ENCODE results near the gene PSMA6. TPM values are rescaled to one million over a fixed set of nuclear protein-coding genes. Genes with fewer than 3 reads are reported as not detected.

PSMA6 gene
- total RNA-seq, 4 donors from 2014 or later: 73.6 to 136 (median 116) TPM

DNA sequence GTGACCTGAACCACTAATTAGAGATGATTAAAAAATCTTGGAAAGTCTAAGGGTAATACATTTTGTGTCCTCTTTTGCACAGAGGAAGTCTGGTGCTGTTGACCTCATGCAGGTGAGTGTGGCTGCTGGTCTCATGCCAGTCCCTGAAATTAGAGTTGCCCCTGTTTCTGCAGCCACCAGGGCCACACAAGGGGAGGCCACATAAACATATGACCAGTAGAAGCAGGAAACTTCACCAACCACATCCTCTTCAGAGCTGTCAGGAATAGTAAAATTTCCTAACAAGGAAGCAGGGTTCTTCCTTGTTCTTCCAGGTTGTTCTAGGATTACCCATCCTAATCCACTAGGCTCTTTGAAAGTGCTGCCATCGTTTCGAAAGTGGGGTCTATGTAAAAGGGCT, 28.3 kb downstream of the PSMA6 start:
- no peak for TF ChIP-seq POLR2A (IDR thresholded peaks at IDR 0.05)
- TF ChIP-seq, protein P1, sequence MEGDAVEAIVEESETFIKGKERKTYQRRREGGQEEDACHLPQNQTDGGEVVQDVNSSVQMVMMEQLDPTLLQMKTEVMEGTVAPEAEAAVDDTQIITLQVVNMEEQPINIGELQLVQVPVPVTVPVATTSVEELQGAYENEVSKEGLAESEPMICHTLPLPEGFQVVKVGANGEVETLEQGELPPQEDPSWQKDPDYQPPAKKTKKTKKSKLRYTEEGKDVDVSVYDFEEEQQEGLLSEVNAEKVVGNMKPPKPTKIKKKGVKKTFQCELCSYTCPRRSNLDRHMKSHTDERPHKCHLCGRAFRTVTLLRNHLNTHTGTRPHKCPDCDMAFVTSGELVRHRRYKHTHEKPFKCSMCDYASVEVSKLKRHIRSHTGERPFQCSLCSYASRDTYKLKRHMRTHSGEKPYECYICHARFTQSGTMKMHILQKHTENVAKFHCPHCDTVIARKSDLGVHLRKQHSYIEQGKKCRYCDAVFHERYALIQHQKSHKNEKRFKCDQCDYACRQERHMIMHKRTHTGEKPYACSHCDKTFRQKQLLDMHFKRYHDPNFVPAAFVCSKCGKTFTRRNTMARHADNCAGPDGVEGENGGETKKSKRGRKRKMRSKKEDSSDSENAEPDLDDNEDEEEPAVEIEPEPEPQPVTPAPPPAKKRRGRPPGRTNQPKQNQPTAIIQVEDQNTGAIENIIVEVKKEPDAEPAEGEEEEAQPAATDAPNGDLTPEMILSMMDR (IDR thresholded peaks at IDR 0.05): no peak
- Histone ChIP-seq H3K9me3 (no peaks in the 10 kb centered on the region), H3K36me3 (peaks cover 0 to 38% (median 0%) of the 10 kb centered on the region in 3 donors), H3K27ac (no peak overlapping the region), H3K4me3 (no peak overlapping the region), H3K4me1 (no peaks in the 10 kb centered on the region), H3K27me3 (no peaks in the 10 kb centered on the region)
- no peak for DNase-seq

DNA sequence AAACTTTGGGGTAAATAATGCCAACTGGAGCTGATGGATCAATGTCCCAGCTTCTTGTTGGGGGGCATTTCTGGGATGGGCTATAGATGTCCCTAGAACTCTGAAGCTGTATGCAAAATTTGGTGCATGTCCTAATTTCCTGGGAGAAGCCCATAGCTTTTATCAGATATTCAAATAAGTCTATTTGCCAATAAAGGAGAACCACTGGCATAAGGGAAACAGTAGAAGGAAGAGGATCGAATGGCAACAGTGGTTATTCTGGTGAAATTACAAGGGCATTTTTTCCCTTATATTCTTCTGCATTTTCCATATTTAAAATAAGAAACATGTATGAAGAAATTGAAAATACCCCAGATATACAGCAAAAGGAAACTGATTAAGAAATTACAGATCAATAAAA, 34.2 kb downstream of the PSMA6 start:
- Histone ChIP-seq H3K4me3 (no peak overlapping the region), H3K27ac (no peak overlapping the region), H3K4me1 (no peaks in the 10 kb centered on the region), H3K27me3 (no peaks in the 10 kb centered on the region), H3K36me3 (no peaks in the 10 kb centered on the region), H3K9me3 (no peaks in the 10 kb centered on the region)
- DNase-seq: no peak
- TF ChIP-seq, protein P1 (IDR thresholded peaks at IDR 0.05): no peak
- TF ChIP-seq POLR2A (IDR thresholded peaks at IDR 0.05): no peak

DNA sequence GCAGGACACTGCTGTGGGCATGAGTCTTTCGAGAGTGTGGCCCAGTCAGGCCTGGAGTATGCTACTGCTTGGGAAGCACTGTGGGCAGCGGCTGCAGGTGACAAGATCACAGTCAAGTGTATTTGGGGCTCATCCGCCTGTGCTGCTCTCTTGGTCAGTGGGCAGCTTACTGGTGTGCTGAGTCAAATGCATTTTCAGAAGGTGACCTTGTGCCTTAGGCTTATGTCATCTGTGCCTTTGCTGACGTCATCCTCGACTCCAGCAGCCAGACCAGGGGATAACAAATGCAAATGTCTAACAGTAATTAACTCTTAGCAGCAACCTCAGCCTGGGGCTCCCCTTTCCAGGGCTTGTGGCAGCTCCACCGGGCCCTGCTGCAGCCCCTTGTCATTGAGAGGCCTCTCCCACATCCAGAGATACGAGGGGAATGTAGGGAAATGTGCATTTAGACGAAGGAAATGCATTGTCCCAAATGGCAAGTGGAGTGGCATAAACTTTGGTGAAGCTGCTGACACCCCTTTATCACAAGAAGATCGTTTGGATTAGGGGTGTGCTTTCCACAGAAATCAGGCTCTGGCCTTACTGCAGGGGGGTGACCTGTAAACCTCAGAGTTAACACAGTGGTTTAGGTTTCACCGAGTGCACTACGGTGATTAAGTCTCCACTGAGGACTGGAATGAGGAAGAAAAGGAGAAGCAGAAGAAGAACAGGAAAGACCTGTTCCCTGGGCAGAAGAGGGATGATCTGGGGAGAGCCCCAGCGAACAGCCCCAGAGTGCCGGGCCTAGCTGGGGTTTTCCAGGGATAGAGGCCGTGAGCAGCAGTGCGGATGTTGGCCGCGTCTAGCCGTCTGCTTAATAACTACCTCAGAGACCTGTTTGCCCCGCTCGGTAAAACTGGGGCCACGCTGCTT, 39.7 kb downstream of the PSMA6 start:
- H3K27me3 ChIP-seq: no peaks in the 10 kb centered on the region
- H3K4me3 ChIP-seq: no peak overlapping the region
- H3K27ac ChIP-seq: peak overlapping the region in 3 of 4 donors; percentile 60 to 85 (median 74)
- DNase-seq: peak in 2 of 3 donors; percentile 70 to 72
- H3K36me3 ChIP-seq: no peaks in the 10 kb centered on the region
- TF ChIP-seq, protein P1 (IDR thresholded peaks at IDR 0.05): no peak
- peak in 1 of 2 donors; percentile 28 for TF ChIP-seq POLR2A (IDR thresholded peaks at IDR 0.05)
- peaks cover 0 to 43% (median 20%) of the 10 kb centered on the region in 4 donors for H3K4me1 ChIP-seq
- no peaks in the 10 kb centered on the region for H3K9me3 ChIP-seq

DNA sequence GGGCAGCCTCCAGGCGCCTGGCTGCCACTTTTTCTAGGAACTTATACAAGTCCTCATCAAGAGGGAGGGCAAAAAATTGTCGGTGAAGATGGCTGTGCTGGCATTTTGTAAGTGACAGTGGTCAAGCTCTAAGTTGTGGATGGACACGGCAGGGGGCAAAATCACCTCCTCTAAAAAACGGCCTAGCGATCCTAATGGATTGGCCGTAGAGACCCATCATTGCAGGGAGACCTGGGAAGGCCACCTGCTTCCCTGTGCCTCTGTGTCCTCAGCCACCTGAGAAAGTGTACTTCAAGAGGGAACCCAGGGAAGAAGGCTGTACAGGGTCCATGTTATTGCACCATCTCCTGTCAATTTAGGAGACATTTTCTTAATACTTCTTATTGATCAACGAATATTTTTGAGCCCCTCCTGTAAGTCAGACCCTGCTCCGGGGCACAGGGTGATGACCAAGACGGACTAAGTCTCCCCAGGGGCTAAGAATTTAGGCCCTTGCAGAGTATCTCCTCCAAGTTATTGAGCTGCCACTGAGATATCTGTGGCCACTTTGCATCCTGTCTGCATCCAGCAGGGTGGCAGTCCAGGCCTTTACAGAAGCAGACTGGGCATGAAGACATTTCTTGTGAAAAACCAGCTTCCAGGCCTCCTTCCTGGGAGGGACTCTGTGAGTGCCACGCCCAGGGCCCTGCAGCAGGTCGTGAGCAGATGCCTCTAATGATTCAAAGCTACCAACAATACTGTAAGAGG, 40.5 kb downstream of the PSMA6 start:
- TF ChIP-seq, protein P1 (IDR thresholded peaks at IDR 0.05): no peak
- no peak for TF ChIP-seq POLR2A (IDR thresholded peaks at IDR 0.05)
- no peaks in the 10 kb centered on the region for H3K36me3 ChIP-seq
- H3K27me3 ChIP-seq: no peaks in the 10 kb centered on the region
- peak overlapping the region in 3 of 4 donors; percentile 60 to 85 (median 74) for H3K27ac ChIP-seq
- peak in 2 of 3 donors; percentile 66 to 81 for DNase-seq
- no peaks in the 10 kb centered on the region for H3K9me3 ChIP-seq
- no peak overlapping the region for H3K4me3 ChIP-seq
- peaks cover 0 to 51% (median 25%) of the 10 kb centered on the region in 4 donors for H3K4me1 ChIP-seq

DNA sequence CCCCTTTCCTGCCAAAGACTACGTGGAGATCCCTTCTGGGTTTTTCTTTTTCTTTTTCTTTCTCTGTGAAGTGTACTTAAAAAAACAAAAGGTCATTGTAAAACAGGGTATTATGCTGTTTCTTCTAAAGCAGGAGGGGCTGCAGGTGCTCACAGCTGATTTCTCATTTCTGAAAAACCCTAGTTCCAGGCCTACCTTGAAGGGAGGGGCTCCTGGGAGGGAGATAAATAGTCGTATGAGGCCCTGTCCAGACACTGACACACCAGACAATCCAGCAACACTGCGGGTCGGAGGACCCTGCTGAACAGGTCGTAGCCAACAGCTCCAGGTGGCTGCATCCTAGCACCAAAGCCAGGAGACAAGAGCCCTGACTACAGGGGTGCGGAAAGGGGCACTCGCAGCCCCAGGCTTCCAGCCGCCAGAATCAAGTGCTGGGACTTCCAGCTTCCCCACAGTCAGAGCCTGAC, 41.1 kb downstream of the PSMA6 start:
- TF ChIP-seq, protein P1 (IDR thresholded peaks at IDR 0.05): no peak
- no peak for TF ChIP-seq POLR2A (IDR thresholded peaks at IDR 0.05)
- Histone ChIP-seq H3K27me3 (no peaks in the 10 kb centered on the region), H3K36me3 (no peaks in the 10 kb centered on the region), H3K4me1 (peaks cover 0 to 57% (median 26%) of the 10 kb centered on the region in 4 donors), H3K4me3 (no peak overlapping the region), H3K9me3 (no peaks in the 10 kb centered on the region), H3K27ac (peak overlapping the region; percentile 32 to 96 (median 72))
- DNase-seq: peak in 1 of 3 donors; percentile 43

Data from Peyer's patch (tissue), 4 donors.